ENCODE data around the gene MALSU1.

The MALSU1 gene

DNA sequence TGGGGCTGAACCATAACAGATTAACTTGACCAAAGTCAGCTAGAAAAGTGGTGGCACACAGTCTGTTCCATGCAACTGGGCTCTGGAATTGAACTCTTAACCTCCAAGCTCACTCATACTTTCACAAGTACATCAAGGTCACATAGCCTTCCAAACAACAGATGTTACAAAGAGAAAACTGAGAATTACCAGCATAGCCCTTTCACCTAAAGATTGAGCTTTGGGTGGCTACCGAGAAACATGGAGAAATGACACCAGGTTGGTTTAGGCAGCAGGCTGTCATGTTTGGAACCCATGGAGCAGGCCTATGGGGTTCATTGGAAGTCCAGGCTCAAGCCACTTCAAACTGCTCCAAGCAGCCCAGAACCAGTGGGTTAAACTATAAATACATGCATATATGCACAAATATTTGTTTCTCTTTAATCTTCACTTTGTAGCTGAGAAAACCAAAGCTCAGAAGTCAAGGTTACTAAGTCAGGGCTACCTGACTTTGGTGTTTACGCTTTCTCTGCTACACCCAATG is 59.1 kb downstream of the MALSU1 start:
- TF ChIP-seq, protein P1, sequence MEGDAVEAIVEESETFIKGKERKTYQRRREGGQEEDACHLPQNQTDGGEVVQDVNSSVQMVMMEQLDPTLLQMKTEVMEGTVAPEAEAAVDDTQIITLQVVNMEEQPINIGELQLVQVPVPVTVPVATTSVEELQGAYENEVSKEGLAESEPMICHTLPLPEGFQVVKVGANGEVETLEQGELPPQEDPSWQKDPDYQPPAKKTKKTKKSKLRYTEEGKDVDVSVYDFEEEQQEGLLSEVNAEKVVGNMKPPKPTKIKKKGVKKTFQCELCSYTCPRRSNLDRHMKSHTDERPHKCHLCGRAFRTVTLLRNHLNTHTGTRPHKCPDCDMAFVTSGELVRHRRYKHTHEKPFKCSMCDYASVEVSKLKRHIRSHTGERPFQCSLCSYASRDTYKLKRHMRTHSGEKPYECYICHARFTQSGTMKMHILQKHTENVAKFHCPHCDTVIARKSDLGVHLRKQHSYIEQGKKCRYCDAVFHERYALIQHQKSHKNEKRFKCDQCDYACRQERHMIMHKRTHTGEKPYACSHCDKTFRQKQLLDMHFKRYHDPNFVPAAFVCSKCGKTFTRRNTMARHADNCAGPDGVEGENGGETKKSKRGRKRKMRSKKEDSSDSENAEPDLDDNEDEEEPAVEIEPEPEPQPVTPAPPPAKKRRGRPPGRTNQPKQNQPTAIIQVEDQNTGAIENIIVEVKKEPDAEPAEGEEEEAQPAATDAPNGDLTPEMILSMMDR (conservative IDR thresholded peaks at IDR 0.05; ENCODE audit: low read depth, low read length): no peak
- H3K4me3 ChIP-seq (ENCODE audit: low read length): no peak overlapping the region
- no peak for DNase-seq (ENCODE audit: low read depth)

Measured in retinal pigment epithelial cell (primary cell).